ENCODE data around the gene KLHL4. TPM values are rescaled to one million over a fixed set of nuclear protein-coding genes. Genes with fewer than 3 reads are reported as not detected.

Gene KLHL4
- total and polyA plus RNA-seq, 2 of the 13 experiments (the other 11 are each of a cell fraction or from before 2014, with no cell fraction given) = 0.15 TPM; not detected in 1

GRCh38 chrX:87571964-87572363, 54.4 kb downstream of the KLHL4 start (continued):
- TF ChIP-seq ZNF18 (CRISPR knock-in tag; IDR thresholded peaks at IDR 0.05; ENCODE audit: insufficient replicate concordance) (no peak), DNMT3B (CRISPR knock-in tag; conservative IDR thresholded peaks at IDR 0.05) (no peak), TRIM24 (CRISPR knock-in tag; IDR thresholded peaks at IDR 0.05) (no peak), KLF12 (CRISPR knock-in tag; IDR thresholded peaks at IDR 0.05; ENCODE audit: borderline replicate concordance) (no peak), NCOA2 (CRISPR knock-in tag; IDR thresholded peaks at IDR 0.05) (no peak), MAF1 (CRISPR knock-in tag; IDR thresholded peaks at IDR 0.05; ENCODE audit: borderline replicate concordance) (no peak)

- no peaks in the 10 kb centered on the region for H4K20me1 ChIP-seq (ENCODE audit: insufficient read depth, low read length)
- no peaks in the 10 kb centered on the region for H3K27me3 ChIP-seq (ENCODE audit: control insufficient read depth in 1 of 2, insufficient read depth in 2 of 2, low read length in 2 of 2)
- no TSS peak for BruUV-seq (replicated peaks)
- H3K79me2 ChIP-seq (ENCODE audit: insufficient read depth, low read length) = no peaks in the 10 kb centered on the region
- DNase-seq (ENCODE audit: low spot score) (no peak), FAIRE-seq (no peak), ATAC-seq (no peak)
- ChIA-PET POLR2A (no interaction called here), CTCF (ENCODE audit: low intra/inter-chr PET ratio, low total read pairs) (no interaction called here)
- in situ Hi-C loops (cut with HindIII; ENCODE audit: extremely low pct_ligation_motif_present, low pct_unique_long_range_greater_than_20kb) = no loop called here
- H3K4me1 ChIP-seq (ENCODE audit: insufficient read depth, low read length) = no peaks in the 10 kb centered on the region
- no peak overlapping the region for H2AFZ ChIP-seq (ENCODE audit: low read length)
- 0% methylated on average over 3 of the region's 3 CpGs for WGBS (ENCODE audit: low lambda C conversion rate)
- intact Hi-C loops (cut with micrococcal nuclease; ENCODE audit: unreplicated experiment) = no loop called here
- no peak overlapping the region for H3K4me3 ChIP-seq (replicated peaks in 1 of 3; ENCODE audit: insufficient read depth in 1 of 3, low read depth in 2 of 3, low read length in 3 of 3)
- H3K9me3 ChIP-seq (ENCODE audit: low read length) = no peaks in the 10 kb centered on the region
- H3K9ac ChIP-seq (ENCODE audit: insufficient read depth, low read depth, low read length) = no peak overlapping the region
- H3K36me3 ChIP-seq (replicated peaks in 1 of 2; ENCODE audit: control insufficient read depth in 1 of 2, insufficient read depth in 2 of 2, low read length in 2 of 2) = no peaks in the 10 kb centered on the region
- no peak overlapping the region for H3K4me2 ChIP-seq (ENCODE audit: low read depth, low read length)
- H3K27ac ChIP-seq (ENCODE audit: extremely low read length, insufficient read depth, low read length) = no peak overlapping the region
- no peak for TF ChIP-seq ZNF598 (CRISPR knock-in tag; IDR thresholded peaks at IDR 0.05; ENCODE audit: borderline replicate concordance)
- TF ChIP-seq ZNF407 (CRISPR knock-in tag; IDR thresholded peaks at IDR 0.05; ENCODE audit: not compliant biosample characterization) = no peak
- TF ChIP-seq TFE3 (CRISPR knock-in tag; IDR thresholded peaks at IDR 0.05) = no peak
- TF ChIP-seq POGK (CRISPR knock-in tag; conservative IDR thresholded peaks at IDR 0.05) = no peak
Measured at GRCh38 chrX:87572901-87573300, 55.3 kb downstream of the KLHL4 start.
